Activated T-helper 2 cell treated with anti-CD3 and anti-CD28 coated beads, Interferon-gamma antibody, Interleukin-2, Interleukin-4, amounts not matched to agents 10 μg/mL and 5 μg/mL and 100 μg/mL, durations not matched to agents 14 hours and 24 hours and 36 hours (primary cell): ENCODE results near the gene ECHS1. TPM values are rescaled to one million over a fixed set of nuclear protein-coding genes. Genes with fewer than 3 reads are reported as not detected.
"Not testable (repeated sequence)": the region's sequence is repeated elsewhere in the genome, so short reads cannot be mapped to it uniquely, and the experiment has no call there.

Experiments used
- DNase-seq: peaks from one replicate; pipeline ENCODE4 v3.0.0; 2021; ENCODE audit warnings: low spot score
- H3K27ac Mint-ChIP-seq: one replicate; pipeline ENCODE4 v1.8.0; 2021; ENCODE audit warnings: mixed read lengths
- H3K27me3 Mint-ChIP-seq: one replicate; pipeline ENCODE4 v1.8.0; 2021; ENCODE audit warnings: low read depth, mixed read lengths
- H3K36me3 Mint-ChIP-seq: one replicate; pipeline ENCODE4 v1.8.0; 2021; ENCODE audit warnings: low read depth, mixed read lengths
- H3K4me1 Mint-ChIP-seq: one replicate; pipeline ENCODE4 v1.8.0; 2021; ENCODE audit warnings: low read depth, mixed read lengths
- H3K4me3 Mint-ChIP-seq: one replicate; pipeline ENCODE4 v1.8.0; 2021; ENCODE audit warnings: low read depth, mild to moderate bottlenecking, moderate library complexity, mixed read lengths
- H3K9me3 Mint-ChIP-seq: one replicate; pipeline ENCODE4 v1.8.0; 2021; ENCODE audit warnings: mixed read lengths
- intact Hi-C: fragments of 100-400 bp; cut with micrococcal nuclease; formaldehyde crosslinking; loops from one replicate; pipeline ENCODE4 v1.15.1; 2023
- total RNA-seq: library from RNA; stranded (reverse); gene quantifications from 2 replicates; pipeline ENCODE4 v1.2.3, GENCODE V29; 2022

ECHS1 gene
- total RNA-seq, 1 donor from 2014 or later: 74.2 TPM

DNA sequence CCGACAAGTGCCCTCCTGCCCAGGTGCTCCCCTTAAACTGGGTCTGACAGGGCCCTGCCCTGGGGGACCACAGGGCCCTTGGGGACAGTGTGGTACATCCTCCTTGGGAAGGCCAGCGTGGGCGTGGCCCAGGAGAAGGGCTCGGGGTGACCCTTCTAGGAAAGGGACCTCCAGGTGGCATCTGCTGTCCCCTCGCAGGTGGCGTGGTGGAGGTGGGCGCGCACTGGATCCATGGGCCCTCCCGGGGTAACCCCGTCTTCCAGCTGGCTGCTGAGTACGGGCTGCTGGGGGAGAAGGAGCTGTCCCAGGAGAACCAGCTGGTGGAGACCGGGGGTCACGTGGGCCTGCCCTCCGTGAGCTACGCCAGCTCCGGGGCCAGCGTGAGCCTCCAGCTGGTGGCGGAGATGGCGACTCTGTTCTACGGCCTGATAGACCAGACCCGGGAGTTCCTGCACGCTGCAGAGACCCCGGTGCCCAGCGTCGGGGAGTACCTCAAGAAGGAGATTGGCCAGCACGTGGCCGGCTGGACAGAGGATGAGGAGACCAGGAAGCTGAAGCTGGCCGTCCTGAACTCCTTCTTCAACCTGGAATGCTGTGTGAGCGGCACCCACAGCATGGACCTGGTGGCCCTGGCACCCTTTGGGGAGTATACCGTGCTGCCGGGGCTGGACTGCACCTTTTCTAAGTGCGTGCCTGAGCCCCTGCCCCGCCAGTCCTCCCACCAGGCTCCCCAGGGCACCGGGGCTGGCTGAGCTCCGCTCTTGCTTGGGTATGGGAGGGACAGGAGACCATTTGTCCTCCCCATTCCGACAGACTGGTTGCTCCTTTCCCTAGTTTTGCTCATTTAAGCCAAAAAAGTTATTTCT lies 6.9 kb upstream of the ECHS1 start:
- Mint-ChIP-seq H3K4me1 (peaks cover 6% of the 10 kb centered on the region), H3K4me3 (peak overlapping the region; percentile 70)

GRCh38 chr10:133379152-133379800 lies 6.1 kb upstream of the ECHS1 start, which contains the start of gene PAOX:
PAOX (plus strand) TSS chr10:133379262; CDS start chr10:133379317, 55 bp downstream.
- Mint-ChIP-seq H3K27me3 (peaks cover 5% of the 10 kb centered on the region), H3K27ac (no peak within 1 kb of the TSS), H3K36me3 (peaks cover 8% of the 10 kb centered on the region), H3K4me3 (peak within 1 kb of the TSS; percentile 70), H3K4me1 (peaks cover 6% of the 10 kb centered on the region), H3K9me3 (no peaks in the 10 kb centered on the region)
- intact Hi-C loops: loop anchor here (2.0 to 5.0 kb wide), 2 partner anchors 70 to 842 kb away; partner anchors contain the start of genes INPP5A, TUBGCP2 and ZNF511
- DNase-seq: peak; percentile 59

More for the DNA sequence above, 6.9 kb upstream of the ECHS1 start:
- H3K36me3 Mint-ChIP-seq: peaks cover 8% of the 10 kb centered on the region
- H3K9me3 Mint-ChIP-seq: no peaks in the 10 kb centered on the region
- intact Hi-C loops: loop anchor here (2.0 to 5.0 kb wide), 2 partner anchors 71 to 843 kb away; partner anchors contain the start of genes INPP5A, TUBGCP2 and ZNF511
- no peak overlapping the region for H3K27ac Mint-ChIP-seq
- H3K27me3 Mint-ChIP-seq: peaks cover 5% of the 10 kb centered on the region
- DNase-seq: no peak

DNA sequence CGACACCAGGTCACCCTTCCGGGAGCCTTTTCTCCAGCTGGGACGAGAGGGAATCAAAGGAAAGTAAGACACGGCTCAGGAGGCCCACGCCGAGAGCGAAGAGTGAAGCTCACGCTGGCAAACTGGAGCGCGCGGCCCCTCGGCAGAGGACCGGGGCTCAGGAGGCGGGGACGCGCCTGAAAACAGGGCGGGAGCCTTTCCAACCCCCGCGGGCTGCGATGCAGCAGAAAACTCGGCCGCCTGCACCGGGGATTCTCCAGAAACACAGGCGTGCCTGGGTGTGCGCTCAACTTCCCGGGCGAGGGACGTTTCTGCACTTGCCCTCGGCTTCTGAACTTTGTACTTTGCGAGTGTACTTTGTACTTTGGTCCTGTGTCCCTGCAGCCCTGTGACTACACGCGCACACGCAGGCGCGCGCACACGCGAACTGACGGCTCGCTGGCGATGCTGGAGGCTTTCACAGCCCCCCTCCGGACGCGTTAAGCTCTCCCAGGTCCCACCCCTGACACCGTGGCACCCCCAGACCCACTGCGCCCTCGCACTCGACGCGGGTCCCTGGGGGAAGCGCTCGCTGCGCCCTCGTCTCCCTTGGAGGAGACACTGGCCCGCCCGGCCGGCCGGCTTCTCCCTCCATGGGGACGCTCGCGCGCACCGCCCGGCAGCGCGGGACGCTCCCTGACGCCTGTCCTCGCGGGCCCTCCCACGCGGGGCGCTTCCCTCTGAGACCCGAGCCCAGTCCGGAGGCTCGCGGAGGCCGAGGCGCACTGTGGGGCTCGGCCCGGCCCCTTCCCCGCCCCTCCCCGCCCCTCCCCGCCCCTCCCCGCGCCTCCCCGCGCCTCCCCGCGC lies 5.3 kb upstream of the ECHS1 start:
- Mint-ChIP-seq H3K9me3 (no peaks in the 10 kb centered on the region), H3K27ac (no peak overlapping the region), H3K36me3 (peaks cover 8% of the 10 kb centered on the region), H3K27me3 (peaks cover 5% of the 10 kb centered on the region), H3K4me1 (peaks cover 9% of the 10 kb centered on the region), H3K4me3 (peak overlapping the region; percentile 69)
- DNase-seq: peak; percentile 58
- intact Hi-C loops: loop anchor here (1.0 to 5.0 kb wide), 4 partner anchors 12 to 841 kb away; partner anchors contain the start of genes INPP5A, TUBGCP2 and ZNF511

DNA sequence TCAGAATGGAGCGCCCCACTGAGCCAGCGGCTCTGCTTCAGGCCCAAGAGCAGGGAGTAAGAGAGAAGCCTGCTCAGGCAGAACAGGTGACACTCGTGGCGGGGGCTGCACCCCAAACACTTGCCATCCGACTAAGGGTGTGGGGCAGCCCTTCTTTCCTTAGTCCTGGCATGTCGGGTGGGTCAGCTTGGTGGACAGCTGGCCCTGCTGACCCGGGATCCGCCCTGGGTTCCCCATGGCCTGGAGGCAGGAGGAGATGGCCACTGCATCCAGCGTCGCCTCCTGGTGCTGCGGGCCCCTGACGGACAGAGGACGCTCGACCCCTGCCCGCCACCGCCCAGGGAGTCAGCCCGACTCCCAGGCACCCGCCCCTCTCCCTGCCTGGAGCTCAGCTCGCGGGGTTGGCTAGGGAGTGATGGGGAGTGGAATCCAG lies 4.7 kb upstream of the ECHS1 start:
- H3K36me3 Mint-ChIP-seq: peaks cover 8% of the 10 kb centered on the region
- peak overlapping the region; percentile 69 for H3K4me3 Mint-ChIP-seq
- H3K4me1 Mint-ChIP-seq: peaks cover 10% of the 10 kb centered on the region
- H3K27me3 Mint-ChIP-seq: peaks cover 5% of the 10 kb centered on the region
- H3K9me3 Mint-ChIP-seq: no peaks in the 10 kb centered on the region
- intact Hi-C loops: loop anchor here (1.0 to 5.0 kb wide), 4 partner anchors 12 to 841 kb away; partner anchors contain the start of genes INPP5A, TUBGCP2 and ZNF511
- DNase-seq: no peak
- H3K27ac Mint-ChIP-seq: no peak overlapping the region

DNA sequence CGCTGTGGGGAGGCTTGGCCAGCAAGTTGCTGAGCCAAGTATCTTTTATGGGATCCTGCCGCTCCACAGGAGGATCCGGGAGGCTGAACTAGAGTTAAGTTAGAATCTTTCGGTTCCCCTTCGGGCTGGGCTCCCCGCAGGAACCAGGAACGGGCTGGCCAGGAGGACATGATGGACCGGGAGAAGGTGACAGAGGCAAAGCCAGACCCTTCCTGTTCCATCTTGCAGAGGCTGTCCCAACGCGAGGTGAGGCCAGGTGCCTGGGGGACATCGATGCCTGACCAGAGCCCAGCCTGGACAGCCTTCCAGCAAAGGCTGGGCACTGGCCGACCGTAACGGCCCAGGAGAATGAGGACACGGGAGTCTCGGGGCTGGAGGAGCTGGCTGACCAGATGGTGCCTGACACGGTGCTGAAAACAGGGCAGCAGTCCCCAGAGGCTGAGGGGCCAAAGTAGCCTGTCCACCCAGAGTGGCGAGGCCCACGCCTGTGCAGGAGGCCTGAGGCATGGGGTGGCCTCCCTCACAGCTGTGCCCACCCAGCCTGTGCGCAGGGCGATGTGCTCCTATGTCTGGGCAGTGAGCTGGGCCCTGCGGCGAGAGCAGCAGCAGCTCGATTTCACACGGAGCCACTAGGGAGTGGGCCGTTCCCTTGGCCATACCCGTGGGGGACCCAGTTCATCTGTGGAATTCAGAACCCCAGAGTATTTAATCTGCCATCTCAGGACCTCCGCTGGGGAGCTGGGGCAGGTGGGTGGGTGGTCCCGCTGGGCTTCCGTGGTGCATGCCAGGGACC lies 4.1 kb upstream of the ECHS1 start:
- Mint-ChIP-seq H3K27me3 (peaks cover 5% of the 10 kb centered on the region), H3K36me3 (peaks cover 4% of the 10 kb centered on the region), H3K9me3 (no peaks in the 10 kb centered on the region), H3K4me3 (peak overlapping the region; percentile 35), H3K4me1 (peaks cover 8% of the 10 kb centered on the region), H3K27ac (no peak overlapping the region)
- intact Hi-C loops: loop anchor here (5.0 kb wide), 1 partner anchor 840 kb away; the partner anchor contains the start of gene INPP5A
- DNase-seq: no peak

DNA sequence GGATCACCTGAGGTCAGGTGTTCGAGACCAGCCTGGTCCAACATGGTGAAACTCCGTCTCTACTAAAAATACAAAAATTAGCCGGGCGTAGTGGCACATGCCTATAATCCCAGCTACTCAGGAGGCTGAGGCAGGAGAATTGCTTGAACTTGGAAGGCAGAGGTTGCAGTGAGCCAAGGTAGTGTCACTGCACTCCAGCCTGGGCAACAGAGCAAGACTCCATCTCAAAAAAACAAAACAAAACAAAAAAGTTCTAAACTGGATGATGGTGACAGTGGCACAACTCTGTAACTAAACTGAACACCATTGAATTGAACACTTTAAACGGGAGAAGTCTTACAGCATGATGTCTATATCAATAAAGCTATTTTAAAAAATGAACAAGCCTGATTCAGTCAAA lies 3.0 kb upstream of the ECHS1 start:
- H3K36me3 Mint-ChIP-seq, H3K9me3 Mint-ChIP-seq, H3K27ac Mint-ChIP-seq, H3K27me3 Mint-ChIP-seq, H3K4me1 Mint-ChIP-seq, H3K4me3 Mint-ChIP-seq, DNase-seq: not testable (repeated sequence)
- intact Hi-C loops: loop anchor here (5.0 kb wide), 1 partner anchor 839 kb away; the partner anchor contains the start of gene INPP5A

- Mint-ChIP-seq H3K27me3 (peaks cover 5% of the 10 kb centered on the region), H3K36me3 (peaks cover under 1% of the 10 kb centered on the region), H3K9me3 (no peaks in the 10 kb centered on the region), H3K27ac (no peak overlapping the region), H3K4me3 (peak overlapping the region; percentile 64), H3K4me1 (peaks cover 9% of the 10 kb centered on the region)
- intact Hi-C loops: loop anchor here (5.0 kb wide), 1 partner anchor 838 kb away; the partner anchor contains the start of gene INPP5A
- no peak for DNase-seq
These were observed 2.4 kb upstream of the ECHS1 start for GRCh38 chr10:133375357-133376115.

DNA sequence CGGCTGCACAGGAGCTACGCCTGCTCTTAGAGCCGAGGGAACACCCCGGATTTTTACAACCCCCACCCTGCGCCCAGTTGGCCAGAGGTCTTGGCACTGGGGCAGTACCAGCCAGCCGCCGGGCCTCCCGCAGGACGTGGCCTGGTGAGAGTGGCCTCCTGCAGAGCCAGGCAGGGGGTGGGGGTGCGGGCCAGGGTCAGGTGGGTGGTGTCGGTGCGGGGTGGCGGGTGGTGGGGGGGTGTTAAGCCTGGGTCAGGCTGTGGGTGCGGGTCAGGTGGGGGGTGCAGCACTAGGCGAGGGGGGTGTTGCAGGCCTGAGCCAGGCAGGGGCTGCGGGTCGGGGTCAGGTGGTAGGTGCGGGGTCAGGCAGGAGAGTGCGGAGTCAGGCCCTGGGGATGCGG lies 647 bp downstream of the ECHS1 start:
- Mint-ChIP-seq H3K9me3 (no peaks in the 10 kb centered on the region), H3K4me1 (peaks cover 9% of the 10 kb centered on the region), H3K4me3 (peak overlapping the region; percentile 82), H3K27ac (no peak overlapping the region), H3K36me3 (peaks cover 22% of the 10 kb centered on the region), H3K27me3 (peaks cover 5% of the 10 kb centered on the region)
- intact Hi-C loops: no loop called here
- DNase-seq: no peak

DNA sequence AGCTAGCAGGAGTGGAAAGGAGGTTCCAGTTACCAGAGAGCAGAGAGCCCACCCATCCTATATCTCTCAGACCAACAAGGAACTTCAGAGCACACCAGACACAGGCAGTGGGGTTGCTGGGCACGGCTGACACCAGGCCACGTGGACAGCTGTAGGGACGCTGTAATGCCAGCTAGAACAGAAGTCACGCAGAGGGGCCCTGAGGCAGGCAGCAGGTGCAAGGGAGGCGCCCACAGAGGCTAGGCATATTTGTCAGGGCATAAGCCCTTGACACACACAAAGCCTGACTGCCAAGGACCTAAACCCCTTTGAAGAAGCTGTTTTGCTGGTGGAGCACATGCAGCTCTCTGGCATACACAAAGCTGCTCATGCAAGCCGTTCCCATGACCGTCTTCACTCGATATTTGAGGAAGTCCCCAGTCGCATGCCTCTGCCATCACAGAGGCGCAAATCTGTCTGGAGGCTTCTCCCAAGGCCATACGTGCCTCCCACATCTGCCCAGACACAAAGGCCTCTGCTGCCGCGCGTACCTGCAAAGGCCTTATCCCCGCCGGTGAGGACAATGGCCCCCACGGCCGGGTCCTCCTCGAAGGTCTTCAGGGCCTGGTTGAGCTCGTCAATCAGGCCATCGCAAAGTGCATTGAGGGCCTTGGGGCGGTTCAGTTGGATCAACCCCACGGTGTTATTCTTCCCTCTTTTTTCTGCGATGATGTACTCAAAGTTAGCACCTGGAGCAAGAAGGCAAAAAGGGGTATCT lies 2.9 kb downstream of the ECHS1 start:
- intact Hi-C loops: no loop called here
- Mint-ChIP-seq H3K27ac (no peak overlapping the region), H3K36me3 (peaks cover 22% of the 10 kb centered on the region), H3K27me3 (peaks cover 1% of the 10 kb centered on the region), H3K4me1 (peaks cover 9% of the 10 kb centered on the region), H3K4me3 (peak overlapping the region; percentile 30), H3K9me3 (no peaks in the 10 kb centered on the region)
- DNase-seq: no peak

DNA sequence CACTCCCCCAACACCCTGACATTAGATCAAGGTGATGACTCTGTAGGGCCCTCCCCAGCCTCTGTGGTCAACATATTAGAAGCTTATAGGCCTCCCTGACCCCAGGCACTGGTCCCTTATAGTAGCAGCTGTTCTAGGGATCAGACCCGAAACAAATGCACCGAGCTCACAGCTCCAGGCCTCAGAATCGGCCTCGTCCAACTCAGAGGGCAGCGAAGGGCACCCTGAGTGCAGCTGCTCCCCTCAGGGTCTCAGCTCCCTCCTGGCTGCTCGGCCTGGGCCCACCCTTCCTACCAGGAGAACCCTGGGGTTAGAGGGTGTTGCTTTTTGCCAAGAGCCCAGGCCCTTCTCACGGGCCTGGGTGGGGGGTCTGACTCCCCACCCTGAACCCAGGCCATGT lies 5.0 kb downstream of the ECHS1 start:
- H3K27ac Mint-ChIP-seq: no peak overlapping the region
- H3K4me3 Mint-ChIP-seq: no peak overlapping the region
- no peaks in the 10 kb centered on the region for H3K9me3 Mint-ChIP-seq
- DNase-seq: no peak
- H3K36me3 Mint-ChIP-seq: peaks cover 30% of the 10 kb centered on the region
- H3K4me1 Mint-ChIP-seq: peaks cover 6% of the 10 kb centered on the region
- H3K27me3 Mint-ChIP-seq: no peaks in the 10 kb centered on the region
- intact Hi-C loops: no loop called here
